Activated CD4-positive, alpha-beta T cell treated with anti-CD3 and anti-CD28 coated beads, Interleukin-2, Interleukin-4, amounts not matched to agents 100 ng/mL and 50 ng/mL, durations not matched to agents 16 hours and 8 hours (primary cell): ENCODE data around the gene ZRANB2.
A peak's percentile ranks its signal among the peaks of the same experiment; 100 is the strongest.

Source experiments
- DNase-seq: peaks from one replicate; pipeline ENCODE4 v3.0.0-alpha.2; 2020; ENCODE audit warnings: low spot score

ZRANB2 gene, protein sequence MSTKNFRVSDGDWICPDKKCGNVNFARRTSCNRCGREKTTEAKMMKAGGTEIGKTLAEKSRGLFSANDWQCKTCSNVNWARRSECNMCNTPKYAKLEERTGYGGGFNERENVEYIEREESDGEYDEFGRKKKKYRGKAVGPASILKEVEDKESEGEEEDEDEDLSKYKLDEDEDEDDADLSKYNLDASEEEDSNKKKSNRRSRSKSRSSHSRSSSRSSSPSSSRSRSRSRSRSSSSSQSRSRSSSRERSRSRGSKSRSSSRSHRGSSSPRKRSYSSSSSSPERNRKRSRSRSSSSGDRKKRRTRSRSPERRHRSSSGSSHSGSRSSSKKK

DNA sequence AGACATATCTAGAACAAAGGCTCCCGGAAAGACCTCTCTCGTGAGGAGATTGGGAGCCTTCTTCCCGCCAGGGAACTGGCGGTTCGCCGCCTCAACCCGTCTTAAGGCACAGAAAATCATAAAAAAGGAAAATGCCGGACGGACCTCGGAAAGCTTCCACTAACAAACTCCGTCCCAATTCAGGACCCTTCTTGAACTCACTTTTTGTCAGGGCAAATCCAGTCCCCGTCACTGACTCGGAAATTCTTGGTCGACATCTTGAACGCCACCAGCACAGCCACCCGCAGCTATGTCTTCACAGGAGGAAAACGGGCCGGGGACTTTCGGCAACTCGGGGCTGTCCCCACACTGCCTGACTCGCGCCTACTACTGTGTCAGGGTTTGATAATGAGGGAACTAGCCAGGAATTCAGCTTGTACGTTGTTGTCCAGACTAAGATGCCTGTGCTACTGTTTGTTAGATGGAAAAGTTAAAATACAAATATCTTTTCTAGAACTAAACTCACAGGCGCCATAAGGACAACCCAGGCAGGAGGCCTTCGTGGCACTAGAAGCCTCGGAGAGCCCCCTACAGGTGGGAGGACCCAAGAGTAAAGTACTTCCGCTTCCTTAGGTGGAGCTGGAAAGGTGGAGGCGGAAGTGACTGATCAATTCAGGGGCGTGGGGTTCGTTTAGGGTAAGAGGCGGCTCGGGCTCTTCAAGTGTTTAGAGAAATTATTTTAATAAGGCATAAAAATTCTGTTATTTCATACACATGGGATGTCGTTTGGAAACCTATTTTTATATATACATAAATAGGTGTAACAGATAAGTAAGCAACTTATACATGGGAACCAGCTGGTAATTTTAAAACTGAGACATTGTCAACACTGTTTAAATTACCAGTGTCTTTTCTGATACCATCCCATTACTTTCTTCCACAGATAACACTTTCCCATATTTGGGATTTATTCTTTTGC, at the start of gene ZRANB2:
TSS of gene ZRANB2 (minus strand) at position 297 of the 958 bp plus-strand sequence. CDS start at position 257, 40 bp downstream.
- DNase-seq = peak; percentile 94

DNA sequence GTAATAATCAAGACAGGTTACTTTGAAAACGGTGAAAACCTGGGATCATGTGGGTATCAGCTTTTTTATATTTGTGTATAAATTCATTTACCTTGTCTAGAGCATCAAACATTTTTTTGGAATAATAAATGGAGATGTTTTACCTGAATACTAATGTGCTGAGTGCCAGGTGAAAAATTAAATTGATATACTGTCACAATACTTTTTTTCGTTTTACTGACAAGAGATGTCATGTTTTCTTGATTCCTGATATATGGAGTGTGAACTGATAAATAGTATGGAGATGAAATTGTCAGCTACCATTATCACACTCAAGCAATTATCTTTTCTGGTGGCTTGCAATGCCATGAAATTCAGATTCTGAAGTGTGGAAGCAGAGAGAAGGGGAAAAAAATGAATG, 47.2 kb upstream of the ZRANB2 start:
- DNase-seq = no peak

DNA sequence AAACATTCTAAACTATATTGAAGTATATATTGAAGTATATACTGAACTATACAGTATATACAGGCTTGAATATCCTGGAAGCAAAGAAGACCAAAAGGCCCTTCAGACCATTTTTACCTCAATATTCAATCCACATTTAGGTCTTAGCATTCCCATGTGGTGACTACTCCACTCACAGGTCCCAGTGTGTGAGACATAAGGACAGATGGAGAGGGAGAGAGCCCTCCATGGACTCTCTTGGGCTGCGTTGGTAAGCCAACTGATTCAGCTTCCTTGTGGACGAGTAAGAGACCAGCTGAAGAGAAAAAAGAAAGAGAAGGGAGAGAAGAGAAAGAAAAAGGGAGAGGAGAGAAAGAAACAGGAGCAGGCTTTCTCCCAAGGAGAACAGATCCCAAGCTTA, 37.3 kb upstream of the ZRANB2 start:
- DNase-seq = no peak

DNA sequence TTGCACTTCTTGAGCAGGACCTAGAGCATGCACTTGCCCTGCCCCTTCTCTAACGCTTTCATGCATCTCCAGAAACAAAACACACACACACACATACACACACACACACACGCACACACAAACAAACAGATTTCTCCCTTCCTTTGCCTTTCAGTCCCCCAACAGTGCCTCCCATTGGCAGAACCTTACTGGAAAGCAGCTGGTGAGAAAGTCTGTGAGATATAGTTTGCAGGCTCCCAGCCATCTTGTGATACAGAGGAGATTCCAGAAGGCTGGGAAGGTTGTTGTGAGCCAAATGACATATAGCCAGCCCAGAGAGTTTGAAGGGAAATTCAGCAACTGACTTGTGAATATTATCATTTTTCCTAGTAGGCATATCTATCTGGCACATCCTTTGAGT, 35.9 kb upstream of the ZRANB2 start:
- DNase-seq = no peak

DNA sequence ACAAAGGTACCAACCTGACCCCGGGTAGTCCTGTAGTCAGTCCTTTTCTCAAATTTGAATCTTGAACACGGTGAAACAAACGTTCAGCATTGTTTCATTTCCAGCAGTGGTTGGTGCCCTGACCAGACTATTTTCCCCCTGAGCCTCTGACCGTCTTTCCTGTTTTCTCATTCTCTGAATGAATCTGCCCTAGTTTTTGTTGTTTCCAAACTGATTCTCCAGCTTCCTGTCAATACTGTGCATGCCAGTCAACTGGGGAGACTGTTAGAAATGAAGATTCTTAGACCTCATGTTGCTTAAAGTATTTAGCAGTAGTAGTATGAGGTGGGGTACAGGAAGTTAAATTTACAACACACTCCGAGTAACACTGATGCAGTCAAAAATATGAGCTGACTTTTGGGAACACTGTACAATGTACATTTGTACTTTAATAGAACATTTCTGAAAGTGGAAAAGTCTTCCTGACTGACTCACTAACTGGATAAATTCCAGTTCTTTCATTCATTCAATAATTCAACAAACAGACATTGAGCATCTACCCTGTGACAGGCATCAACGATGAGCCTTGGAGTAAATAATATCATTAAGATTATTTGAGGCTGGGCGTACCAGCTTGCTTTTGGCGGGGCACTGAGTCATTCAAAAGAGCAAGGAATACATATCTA, 26.0 kb upstream of the ZRANB2 start:
- DNase-seq = no peak

DNA sequence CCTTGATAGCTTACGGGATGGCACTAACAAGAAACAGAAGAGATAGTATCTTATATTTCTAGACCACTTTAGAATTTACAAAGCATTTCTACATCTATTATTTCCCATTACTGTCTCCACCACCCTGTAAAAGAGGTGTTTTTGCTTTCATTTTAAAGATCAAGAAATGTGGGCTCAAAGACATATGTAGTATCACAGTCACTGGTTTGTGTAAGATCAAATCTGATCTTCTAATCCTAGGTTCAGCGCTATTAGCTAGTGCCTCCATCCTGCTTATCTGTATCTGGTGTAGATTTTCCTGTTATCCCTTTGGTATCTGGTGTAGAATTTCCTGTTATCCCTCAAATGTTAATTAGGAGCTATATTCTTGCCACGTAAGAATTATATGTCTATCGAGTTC, 23.6 kb upstream of the ZRANB2 start:
- DNase-seq = no peak

DNA sequence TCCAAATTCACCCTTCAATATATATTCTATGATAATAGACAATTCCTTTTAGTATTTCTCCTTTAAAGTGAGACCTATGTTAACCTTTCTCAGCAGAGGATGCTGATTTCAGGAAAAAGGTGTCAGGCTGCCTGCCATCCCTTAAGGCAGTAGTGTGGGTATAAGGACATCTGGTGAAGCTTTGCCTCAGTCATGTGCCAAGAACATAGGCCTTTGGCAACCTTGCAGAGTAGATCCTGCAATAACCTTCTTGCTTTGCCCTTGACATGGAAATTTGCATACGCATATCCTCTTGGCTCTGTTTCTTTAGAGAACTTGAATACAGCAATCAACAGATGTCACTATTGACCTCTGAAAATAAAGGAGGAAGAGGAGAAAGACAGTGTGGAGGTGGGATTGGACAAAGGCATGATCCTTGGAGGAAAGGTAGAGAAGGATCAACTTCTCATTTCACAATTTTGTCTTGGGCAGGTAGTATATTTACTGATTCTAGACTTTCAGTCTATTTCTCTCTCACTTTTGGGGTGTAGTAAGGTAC, 21.1 kb upstream of the ZRANB2 start:
- DNase-seq = no peak

DNA sequence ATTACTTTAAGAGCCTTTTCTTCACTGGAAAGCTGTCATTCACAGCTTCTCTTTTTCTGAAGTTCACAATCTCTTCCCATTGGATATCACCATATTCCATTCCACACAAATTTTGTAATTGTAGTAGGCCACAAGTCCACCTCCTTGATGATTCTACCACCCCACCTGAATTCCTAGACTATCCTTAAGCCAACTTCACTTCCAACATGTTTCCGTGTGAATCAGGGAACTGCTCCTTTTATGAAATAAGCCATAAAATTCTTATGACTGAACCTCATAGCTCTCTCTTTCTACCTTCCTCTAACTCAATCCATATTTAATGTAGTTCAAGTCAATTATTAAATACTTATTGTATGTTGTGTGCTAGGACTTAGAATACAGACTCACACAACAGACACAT, 16.6 kb upstream of the ZRANB2 start:
- no peak for DNase-seq

DNA sequence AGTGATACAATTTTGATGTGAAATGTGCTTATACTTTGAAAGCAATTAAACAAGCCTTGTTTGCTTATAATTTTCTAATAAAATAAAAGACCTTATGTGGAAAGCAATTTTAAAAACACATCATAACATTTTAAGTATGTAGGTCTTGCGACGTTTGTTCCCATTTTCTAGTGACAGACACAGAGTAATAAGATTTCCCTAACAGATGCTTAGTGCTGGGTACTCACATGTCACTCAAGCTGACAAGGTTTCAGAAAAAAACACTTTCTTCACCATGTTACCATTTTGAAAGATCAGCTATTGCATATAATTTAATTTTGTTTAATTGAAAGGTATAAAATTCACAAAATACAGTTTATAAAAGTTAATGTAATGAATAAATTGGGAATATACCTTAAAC, 14.1 kb upstream of the ZRANB2 start:
- no peak for DNase-seq

DNA sequence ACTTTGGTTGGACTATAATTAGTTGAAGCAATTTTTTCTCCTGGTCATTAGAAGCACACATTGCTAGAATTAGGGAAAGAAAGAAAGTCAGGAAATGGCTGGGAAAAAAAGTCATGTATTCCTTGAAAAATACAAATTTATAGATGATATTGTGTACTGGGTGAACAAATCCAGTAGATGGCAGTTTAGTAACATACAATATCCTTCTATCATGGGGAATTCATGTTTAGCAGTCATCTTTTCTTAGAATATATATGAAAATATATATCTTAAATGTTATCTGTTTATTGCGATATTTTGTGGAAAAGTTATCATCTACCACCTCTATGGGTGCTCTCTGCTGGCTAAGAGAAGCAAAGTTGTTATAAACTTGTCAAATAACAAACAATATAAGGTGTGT, 13.1 kb upstream of the ZRANB2 start:
- DNase-seq = no peak

DNA sequence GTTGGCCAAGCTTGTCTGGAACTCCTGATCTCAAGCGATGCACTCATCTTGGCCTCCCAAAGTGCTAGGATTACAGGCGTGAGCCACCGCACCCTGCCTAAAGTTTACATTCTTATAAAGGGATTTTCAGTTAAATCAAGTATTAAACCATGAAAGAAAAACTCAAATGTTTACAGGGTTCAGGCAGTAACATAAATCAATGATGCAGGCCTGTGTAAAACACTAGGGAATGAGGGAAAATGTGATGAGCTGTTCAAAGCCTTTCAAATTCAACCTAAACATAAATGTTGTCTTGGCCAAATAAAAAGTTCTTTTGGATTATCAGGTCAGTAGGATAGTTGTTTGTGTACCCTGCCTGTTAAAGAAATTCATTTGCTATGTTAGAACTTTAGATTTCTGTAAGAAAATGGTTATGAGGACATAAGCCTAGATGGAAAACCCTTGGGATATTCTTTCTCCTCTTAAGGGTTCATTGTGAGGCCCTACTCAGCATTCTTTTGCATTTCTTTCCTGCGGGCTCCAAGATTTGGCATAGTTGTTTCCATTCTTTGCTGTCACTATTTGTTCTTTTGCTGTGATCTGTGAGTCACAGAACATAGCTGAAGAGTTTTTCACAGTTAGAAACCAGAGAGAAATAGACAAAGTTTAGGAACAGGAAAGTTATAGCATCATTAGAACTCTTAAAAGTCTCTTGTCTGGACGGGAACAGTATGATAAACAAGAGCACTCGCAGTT, 8.9 kb upstream of the ZRANB2 start:
- no peak for DNase-seq

DNA sequence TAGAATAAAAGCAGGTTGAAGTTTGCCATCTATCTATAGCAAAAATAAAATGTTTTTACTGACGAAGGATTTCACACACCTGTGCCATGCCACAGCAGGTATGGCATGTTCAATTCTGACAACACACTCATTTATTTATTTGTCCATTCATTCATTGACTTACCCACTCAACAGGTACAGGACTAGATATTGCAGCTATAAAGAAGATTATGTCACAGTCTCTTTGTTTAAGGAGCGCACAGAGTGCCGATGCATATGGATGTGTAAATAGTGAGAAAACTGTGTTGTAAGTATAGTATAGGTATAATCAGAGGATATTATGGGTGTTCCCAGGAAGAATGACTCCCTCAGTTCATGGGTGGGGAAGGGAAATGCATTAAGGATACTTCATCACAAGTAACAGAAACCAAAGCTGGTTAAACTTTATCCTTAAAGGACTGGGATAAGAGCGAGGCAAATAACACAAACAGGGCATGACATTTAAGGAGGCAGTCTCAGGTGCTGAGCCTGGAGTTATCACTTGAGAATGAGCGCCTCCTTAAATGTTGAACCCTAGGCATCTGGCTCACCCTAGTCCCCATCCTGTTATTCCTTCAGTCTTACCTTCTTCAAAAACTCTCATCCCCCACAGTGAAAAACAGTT, 7.9 kb upstream of the ZRANB2 start:
- DNase-seq = no peak

DNA sequence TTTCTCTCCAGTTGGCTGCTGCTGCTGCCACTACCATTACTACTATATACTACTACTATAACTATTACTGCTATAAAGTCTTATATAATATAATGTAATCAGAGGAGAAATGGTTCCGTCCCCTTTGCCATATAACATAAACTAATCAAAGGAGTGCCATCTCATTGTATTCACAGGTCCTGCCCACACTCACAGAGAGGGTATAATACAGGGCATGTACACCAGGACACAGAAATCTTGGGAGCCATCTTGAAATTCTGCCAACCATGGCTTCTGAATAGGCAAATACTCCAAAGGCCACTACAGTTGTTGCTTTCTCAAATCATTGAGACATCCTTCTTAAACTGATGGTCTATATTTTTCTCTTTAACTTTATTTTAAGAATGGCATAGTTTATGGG, 6.9 kb upstream of the ZRANB2 start:
- no peak for DNase-seq

DNA sequence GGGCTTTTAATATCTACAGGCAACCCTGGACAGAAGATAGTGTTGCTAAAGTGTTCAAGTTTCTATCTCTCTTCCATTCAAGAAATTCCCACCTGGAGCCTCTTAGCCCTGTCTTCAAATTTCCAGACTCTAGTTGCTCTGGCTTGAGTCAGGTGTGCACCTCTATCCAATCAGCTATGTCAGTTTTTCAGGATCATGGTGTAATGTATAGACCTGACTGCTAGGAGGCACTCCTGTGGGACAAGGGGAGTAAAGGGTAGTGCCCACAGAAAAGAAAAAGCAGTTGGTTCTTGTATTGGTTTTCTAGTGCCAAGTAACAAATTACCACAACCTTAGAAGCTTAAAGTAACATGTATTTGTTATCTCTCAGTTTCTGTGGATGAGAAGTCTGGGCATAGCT, 6.2 kb upstream of the ZRANB2 start:
- no peak for DNase-seq

DNA sequence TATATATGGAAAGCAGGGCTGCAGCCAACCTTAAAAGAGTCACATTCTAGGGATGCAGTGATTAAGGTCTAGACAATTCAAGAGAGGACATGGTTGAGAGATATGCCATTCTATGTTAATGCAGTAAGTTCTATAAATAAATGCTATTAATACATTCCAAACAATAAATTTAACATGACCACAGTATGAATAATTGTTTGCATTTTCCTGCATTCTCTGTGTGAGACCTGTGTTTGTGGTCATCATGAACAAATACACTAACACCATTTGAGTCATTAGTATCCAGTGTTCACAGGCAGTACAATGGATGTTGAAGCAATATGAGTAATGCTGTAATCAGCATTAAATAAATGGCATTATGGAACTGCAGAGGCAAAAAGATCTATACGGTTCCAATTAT, 5.5 kb upstream of the ZRANB2 start:
- DNase-seq = no peak

DNA sequence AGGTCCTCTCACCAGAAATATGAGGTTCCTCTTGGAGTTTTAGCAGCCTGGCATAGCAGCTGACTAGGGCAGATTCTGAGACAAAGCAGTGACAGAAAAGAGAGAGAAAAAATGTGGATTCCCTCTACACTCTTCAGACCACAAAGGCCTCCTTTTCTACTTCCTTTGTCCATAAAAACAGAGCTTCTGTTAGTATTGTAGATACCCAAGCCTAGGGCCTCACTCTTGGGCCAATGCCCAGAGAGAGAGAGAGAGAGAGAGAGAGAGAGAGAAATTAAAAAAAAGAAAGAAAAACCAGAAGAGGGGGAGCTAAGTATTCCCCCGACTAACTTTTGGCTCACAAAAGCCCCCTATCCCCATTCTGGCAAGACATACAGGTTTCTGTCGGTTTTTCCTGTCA, 2.4 kb upstream of the ZRANB2 start:
- DNase-seq = no peak

DNA sequence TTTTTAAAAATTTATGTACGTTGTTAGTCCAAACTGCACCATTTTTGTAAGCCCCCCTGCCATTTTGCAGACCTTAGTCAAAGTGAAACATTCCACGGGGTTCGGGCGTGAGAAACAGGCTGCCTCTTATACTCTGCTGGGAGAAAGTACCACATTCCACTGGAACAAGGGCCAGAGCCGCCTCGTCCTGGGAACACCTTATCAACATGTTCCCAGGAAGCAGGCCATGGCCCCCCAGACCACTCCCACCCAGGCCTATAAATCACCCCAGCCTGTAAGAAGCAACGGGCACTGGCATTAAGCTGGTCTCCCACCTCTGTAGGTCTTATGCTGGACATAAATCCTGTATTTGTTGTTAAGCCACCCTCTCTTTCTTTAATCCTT, 854 bp upstream of the ZRANB2 start:
- no peak for DNase-seq

DNA sequence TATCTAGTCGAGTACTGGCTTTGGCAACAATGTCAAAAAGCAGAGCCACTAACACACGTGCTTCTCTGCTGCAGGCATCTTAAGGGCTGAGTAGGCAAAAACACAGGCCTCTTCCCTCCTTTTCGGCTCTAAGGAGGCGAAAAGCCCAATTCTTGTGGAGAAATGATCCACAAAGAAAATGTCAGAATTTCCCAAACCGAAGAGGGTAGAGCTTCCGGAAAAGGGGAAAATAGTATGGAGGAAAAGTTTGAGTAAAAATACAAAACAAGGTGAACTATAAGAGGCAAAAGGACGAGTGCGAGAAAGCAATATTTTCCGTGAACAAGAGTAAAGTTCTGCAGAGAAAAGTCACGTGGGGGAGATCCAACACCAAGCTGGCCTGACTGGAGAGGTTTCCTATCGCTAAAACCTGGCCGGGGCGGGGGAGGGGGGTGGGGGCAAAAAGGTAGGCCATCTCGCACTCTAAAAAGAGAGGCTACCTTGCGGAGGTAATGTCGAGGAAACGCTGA, 551 bp downstream of the ZRANB2 start:
- DNase-seq = peak; percentile 15

DNA sequence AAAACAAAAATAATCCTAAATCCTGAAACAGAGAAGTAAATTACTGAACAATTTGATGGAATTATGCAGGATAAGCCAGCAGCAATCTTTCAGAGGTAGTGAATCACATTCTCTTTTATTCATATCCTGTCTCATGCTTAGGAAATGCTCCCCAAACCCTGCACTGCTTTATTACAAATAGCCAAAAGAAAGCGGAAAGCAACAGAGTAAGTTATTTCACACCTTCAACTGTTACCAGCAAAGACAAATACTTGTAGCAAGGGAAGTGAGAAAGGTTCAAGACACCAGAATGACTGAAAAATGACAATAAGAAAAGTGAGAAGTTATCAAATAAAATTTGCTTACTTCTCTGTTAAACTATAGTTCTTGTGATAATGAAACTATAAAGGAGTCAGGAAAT, 6.2 kb downstream of the ZRANB2 start:
- DNase-seq = peak; percentile 32

DNA sequence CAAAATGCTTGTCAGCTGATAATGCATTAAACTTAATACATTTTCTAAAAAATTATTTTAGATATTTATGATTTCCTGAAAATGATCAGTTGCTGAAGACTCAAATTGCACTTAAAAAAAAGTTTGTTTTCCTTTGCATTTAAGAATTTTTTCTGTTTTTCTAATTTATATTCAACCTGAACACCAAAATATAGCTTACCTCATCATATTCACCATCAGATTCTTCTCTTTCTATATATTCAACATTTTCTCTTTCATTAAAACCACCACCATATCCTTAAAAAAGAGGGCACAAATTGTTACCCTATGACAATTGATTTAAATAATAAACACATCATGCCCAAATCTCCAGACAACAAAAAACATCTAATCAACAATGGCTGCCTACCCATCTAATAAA, 8.6 kb downstream of the ZRANB2 start:
- no peak for DNase-seq

DNA sequence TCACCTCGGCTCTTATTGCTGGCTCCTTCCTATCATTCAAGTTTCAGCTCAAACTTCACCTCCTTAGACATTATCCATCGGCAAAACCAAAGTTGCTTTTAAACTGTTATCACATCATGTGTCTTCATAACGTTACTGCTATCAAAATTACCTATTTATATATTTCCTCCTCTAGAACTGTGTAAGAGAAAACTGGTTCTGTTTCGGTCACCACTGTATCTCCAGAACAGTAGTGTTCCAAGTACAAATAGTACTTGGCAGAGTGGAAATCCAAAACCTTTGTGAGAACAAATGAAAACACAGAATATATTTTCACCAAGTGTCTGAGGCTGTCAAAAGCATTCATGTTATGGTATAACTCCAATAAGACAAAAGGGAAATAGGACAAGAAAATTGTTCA, 9.1 kb downstream of the ZRANB2 start:
- no peak for DNase-seq
